Esophagus squamous epithelium (tissue), 4 donors: Measurements from ENCODE around the gene RGS6.

Experiments
- POLR2A ChIP-seq, 4 donors: fragments of 450-650 bp; IDR thresholded peaks; one replicate each; pipeline ENCODE4 v1.6.1; 2017; ENCODE audit warnings: antibody characterized with exemption in 4 of 4, mild to moderate bottlenecking in 4 of 4, moderate library complexity in 3 of 4
- TF ChIP-seq, protein P1 (sequence below), 6 experiments: fragments of 450-650 bp in 4 of 6; fragments of 200-600 bp in 2 of 6; sonication (generic) in 2 of 6; IDR thresholded peaks; one replicate each; pipeline ENCODE4 v1.5.1; 2016 to 2019; ENCODE audit warnings: antibody characterized with exemption in 6 of 6, mild to moderate bottlenecking in 4 of 6, moderate library complexity in 4 of 6

GRCh38 chr14:71970272-71970671, 38.0 kb downstream of the RGS6 start:
- TF ChIP-seq POLR2A (IDR thresholded peaks at IDR 0.05): no peak
- TF ChIP-seq, protein P1, sequence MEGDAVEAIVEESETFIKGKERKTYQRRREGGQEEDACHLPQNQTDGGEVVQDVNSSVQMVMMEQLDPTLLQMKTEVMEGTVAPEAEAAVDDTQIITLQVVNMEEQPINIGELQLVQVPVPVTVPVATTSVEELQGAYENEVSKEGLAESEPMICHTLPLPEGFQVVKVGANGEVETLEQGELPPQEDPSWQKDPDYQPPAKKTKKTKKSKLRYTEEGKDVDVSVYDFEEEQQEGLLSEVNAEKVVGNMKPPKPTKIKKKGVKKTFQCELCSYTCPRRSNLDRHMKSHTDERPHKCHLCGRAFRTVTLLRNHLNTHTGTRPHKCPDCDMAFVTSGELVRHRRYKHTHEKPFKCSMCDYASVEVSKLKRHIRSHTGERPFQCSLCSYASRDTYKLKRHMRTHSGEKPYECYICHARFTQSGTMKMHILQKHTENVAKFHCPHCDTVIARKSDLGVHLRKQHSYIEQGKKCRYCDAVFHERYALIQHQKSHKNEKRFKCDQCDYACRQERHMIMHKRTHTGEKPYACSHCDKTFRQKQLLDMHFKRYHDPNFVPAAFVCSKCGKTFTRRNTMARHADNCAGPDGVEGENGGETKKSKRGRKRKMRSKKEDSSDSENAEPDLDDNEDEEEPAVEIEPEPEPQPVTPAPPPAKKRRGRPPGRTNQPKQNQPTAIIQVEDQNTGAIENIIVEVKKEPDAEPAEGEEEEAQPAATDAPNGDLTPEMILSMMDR (IDR thresholded peaks at IDR 0.05): no peak
